ENCODE data around the gene RELT.

Gene RELT

GRCh38 chr11:73409431-73409830 lies 33.2 kb downstream of the RELT start:
- no peak overlapping the region for H3K4me3 ChIP-seq (ENCODE audit: low read depth, low read length)
- no peak for TF ChIP-seq CTCF (conservative IDR thresholded peaks at IDR 0.05; ENCODE audit: low read depth, low read length)
- no peak for DNase-seq (ENCODE audit: low read depth)

- H3K4me3 ChIP-seq (ENCODE audit: low read depth, low read length) = no peak overlapping the region
- no peak for TF ChIP-seq CTCF (conservative IDR thresholded peaks at IDR 0.05; ENCODE audit: low read depth, low read length)
- no peak for DNase-seq (ENCODE audit: low read depth)
These were observed 34.4 kb downstream of the RELT start for GRCh38 chr11:73410627-73411026.

GRCh38 chr11:73411031-73411430 lies 34.8 kb downstream of the RELT start:
- no peak for DNase-seq (ENCODE audit: low read depth)
- H3K4me3 ChIP-seq (ENCODE audit: low read depth, low read length) = no peak overlapping the region
- TF ChIP-seq CTCF (conservative IDR thresholded peaks at IDR 0.05; ENCODE audit: low read depth, low read length) = no peak

- no peak for DNase-seq (ENCODE audit: low read depth)
- no peak for TF ChIP-seq CTCF (conservative IDR thresholded peaks at IDR 0.05; ENCODE audit: low read depth, low read length)
- H3K4me3 ChIP-seq (ENCODE audit: low read depth, low read length) = no peak overlapping the region
These were observed 36.1 kb downstream of the RELT start for GRCh38 chr11:73412308-73412707.

GRCh38 chr11:73413256-73413655 lies 37.1 kb downstream of the RELT start:
- no peak overlapping the region for H3K4me3 ChIP-seq (ENCODE audit: low read depth, low read length)
- no peak for TF ChIP-seq CTCF (conservative IDR thresholded peaks at IDR 0.05; ENCODE audit: low read depth, low read length)
- no peak for DNase-seq (ENCODE audit: low read depth)

- no peak for TF ChIP-seq CTCF (conservative IDR thresholded peaks at IDR 0.05; ENCODE audit: low read depth, low read length)
- H3K4me3 ChIP-seq (ENCODE audit: low read depth, low read length) = no peak overlapping the region
- peak; percentile 82 for DNase-seq (ENCODE audit: low read depth)
These were observed 38.9 kb downstream of the RELT start for GRCh38 chr11:73414977-73415651.

Data from choroid plexus epithelial cell (primary cell).